ENCODE results near the gene ARHGEF2. TPM values are rescaled to one million over a fixed set of nuclear protein-coding genes. Genes with fewer than 3 reads are reported as not detected.

Gene ARHGEF2
- total and polyA plus RNA-seq, 2 of the 13 experiments (the other 11 are each of a cell fraction or from before 2014, with no cell fraction given), result 16.1 to 32.1 TPM

- peak; percentile 49; the same call in 1 of the 2 replicates for TF ChIP-seq HIC2 (CRISPR knock-in tag; IDR thresholded peaks at IDR 0.05; ENCODE audit: low read depth)
- TF ChIP-seq ZNF382 (CRISPR knock-in tag; IDR thresholded peaks at IDR 0.05; ENCODE audit: borderline replicate concordance), result no peak
- no peak for TF ChIP-seq AGO1 (IDR thresholded peaks at IDR 0.05; ENCODE audit: low read depth, low read length, poor library complexity, severe bottlenecking)
- no peak for TF ChIP-seq ZNF567 (CRISPR knock-in tag; IDR thresholded peaks at IDR 0.05; ENCODE audit: borderline replicate concordance)
- peak; percentile 71; the same call in 1 of the 2 replicates for TF ChIP-seq HNRNPL (IDR thresholded peaks at IDR 0.05; ENCODE audit: low read depth, low read length)
- TF ChIP-seq UBTF (CRISPR knock-in tag; IDR thresholded peaks at IDR 0.05), result peak; percentile 37; the same call in 1 of the 2 replicates
- TF ChIP-seq AGO2 (optimal IDR thresholded peaks at IDR 0.05; ENCODE audit: low read depth, low read length), result peak; percentile 33
- TF ChIP-seq ZNF333 (CRISPR knock-in tag; IDR thresholded peaks at IDR 0.05; ENCODE audit: borderline replicate concordance), result 0 out of 2 replicates have a peak, but pooled peaks have one; percentile 34
- no peak for TF ChIP-seq CREB3 (CRISPR knock-in tag; IDR thresholded peaks at IDR 0.05)
- TF ChIP-seq ZNF543 (CRISPR knock-in tag; IDR thresholded peaks at IDR 0.05), result no peak
- TF ChIP-seq ZNF670 (CRISPR knock-in tag; IDR thresholded peaks at IDR 0.05; ENCODE audit: borderline replicate concordance), result no peak
- 0 out of 2 replicates have a peak, but pooled peaks have one; percentile 32 for TF ChIP-seq PATZ1 (CRISPR knock-in tag; IDR thresholded peaks at IDR 0.05)
- no peak for TF ChIP-seq ZNF784 (CRISPR knock-in tag; IDR thresholded peaks at IDR 0.05; ENCODE audit: borderline replicate concordance)
- no peak for TF ChIP-seq ZBTB39 (CRISPR knock-in tag; IDR thresholded peaks at IDR 0.05)
- TF ChIP-seq MEIS2 (CRISPR knock-in tag; IDR thresholded peaks at IDR 0.05), result no peak
- TF ChIP-seq ZNF205 (CRISPR knock-in tag; IDR thresholded peaks at IDR 0.05), result no peak
- peak; percentile 62 for TF ChIP-seq POLR2G (IDR thresholded peaks at IDR 0.05; ENCODE audit: low read depth, low read length)
Observed at GRCh38 chr1:155942578-155943141, 35.7 kb downstream of the ARHGEF2 start (continued).

All from HepG2 (cell line).